Measurements from ENCODE around the gene IFI30. TPM values are rescaled to one million over a fixed set of nuclear protein-coding genes. Genes with fewer than 3 reads are reported as not detected.

Gene IFI30
- total RNA-seq, 1 experiment from 2014 or later: 35.8 TPM

- Histone ChIP-seq H3K9me3 (ENCODE audit: insufficient read depth, low read depth) (no peaks in the 10 kb centered on the region), H3K4me3 (peak overlapping the region; percentile 73), H3K27me3 (ENCODE audit: insufficient read depth, low read depth) (no peaks in the 10 kb centered on the region), H2AFZ (peak overlapping the region; percentile 92), H3K9me2 (ENCODE audit: insufficient read depth) (no peaks in the 10 kb centered on the region), H4K20me1 (ENCODE audit: insufficient read depth) (no peaks in the 10 kb centered on the region), H3K27ac (peak overlapping the region; percentile 46), H3F3A (ENCODE audit: insufficient read depth, low read depth) (peaks cover 10% of the 10 kb centered on the region; the same call in 1 of the 2 replicates), H3K79me2 (ENCODE audit: low read depth) (no peaks in the 10 kb centered on the region), H3K4me1 (replicated peaks; ENCODE audit: insufficient read depth) (peaks cover 13% of the 10 kb centered on the region), H3K4me2 (peak overlapping the region; percentile 83), H3K36me3 (ENCODE audit: low read depth) (no peaks in the 10 kb centered on the region)
- ChIA-PET POLR2A (ENCODE audit: unreplicated experiment) (interaction anchor here (0.6 to 1.0 kb wide), 4 partner anchors 20 to 75 kb away, joined by 3 to 5 read pairs (median 4); no protein-coding TSS in a partner anchor), CTCF (interaction anchor here (0.5 to 1.1 kb wide), 7 partner anchors 22 to 215 kb away, joined by 3 to 21 read pairs (median 5); partner anchors contain the start of gene SSBP4)
- BruUV-seq (replicated peaks): TSS peak; percentile 66
- DNase-seq: peak in 1 of 2 experiments; percentile 73
- TF ChIP-seq CTCF (conservative IDR thresholded peaks at IDR 0.05): no peak
- no peak for TF ChIP-seq EZH2 (IDR thresholded peaks at IDR 0.05; ENCODE audit: low read depth)
- intact Hi-C loops (cut with micrococcal nuclease; ENCODE audit: unreplicated experiment): loop anchor here (1.0 kb wide), 2 partner anchors 12 to 124 kb away; no protein-coding TSS in a partner anchor
These were observed 31.0 kb downstream of the IFI30 start for GRCh38 chr19:18204394-18205199.

- Histone ChIP-seq H3K79me2 (ENCODE audit: low read depth) (no peaks in the 10 kb centered on the region), H4K20me1 (ENCODE audit: insufficient read depth) (no peaks in the 10 kb centered on the region), H3K4me1 (replicated peaks; ENCODE audit: insufficient read depth) (peaks cover 13% of the 10 kb centered on the region), H3K4me2 (peak overlapping the region; percentile 83), H3K4me3 (peak overlapping the region; percentile 73), H3K27ac (peak overlapping the region; percentile 46), H3K9me2 (ENCODE audit: insufficient read depth) (no peaks in the 10 kb centered on the region), H3K9me3 (ENCODE audit: insufficient read depth, low read depth) (no peaks in the 10 kb centered on the region), H3K27me3 (ENCODE audit: insufficient read depth, low read depth) (no peaks in the 10 kb centered on the region), H3F3A (ENCODE audit: insufficient read depth, low read depth) (peaks cover 17% of the 10 kb centered on the region; the same call in 1 of the 2 replicates), H2AFZ (peak overlapping the region; percentile 92), H3K36me3 (ENCODE audit: low read depth) (no peaks in the 10 kb centered on the region)
- DNase-seq: peak; percentile 50 to 54
- ChIA-PET POLR2A (ENCODE audit: unreplicated experiment) (interaction anchor here (0.6 kb wide), 1 partner anchor 74 kb away, joined by 5 read pairs; no protein-coding TSS in a partner anchor), CTCF (interaction anchor here (0.5 to 1.1 kb wide), 4 partner anchors 23 to 273 kb away, joined by 3 to 7 read pairs (median 4); partner anchors contain the start of gene CCDC124)
- no peak for TF ChIP-seq CTCF (conservative IDR thresholded peaks at IDR 0.05)
- TF ChIP-seq EZH2 (IDR thresholded peaks at IDR 0.05; ENCODE audit: low read depth): no peak
- no TSS peak for BruUV-seq (replicated peaks)
- intact Hi-C loops (cut with micrococcal nuclease; ENCODE audit: unreplicated experiment): no loop called here
These were observed 31.7 kb downstream of the IFI30 start for GRCh38 chr19:18205200-18205892.

- no peaks in the 10 kb centered on the region for H3K79me2 ChIP-seq (ENCODE audit: low read depth)
- ChIA-PET CTCF (no interaction called here), POLR2A (ENCODE audit: unreplicated experiment) (no interaction called here)
- H3K9me2 ChIP-seq (ENCODE audit: insufficient read depth): no peaks in the 10 kb centered on the region
- BruUV-seq (replicated peaks): no TSS peak
- DNase-seq: no peak
- peaks cover 24% of the 10 kb centered on the region; the same call in 1 of the 2 replicates for H3F3A ChIP-seq (ENCODE audit: insufficient read depth, low read depth)
- no peak overlapping the region for H3K4me3 ChIP-seq
- H2AFZ ChIP-seq: no peak overlapping the region
- no peaks in the 10 kb centered on the region for H4K20me1 ChIP-seq (ENCODE audit: insufficient read depth)
- H3K4me2 ChIP-seq: peak overlapping the region; percentile 83; the same call in 1 of the 2 replicates
- H3K4me1 ChIP-seq (replicated peaks; ENCODE audit: insufficient read depth): peaks cover 13% of the 10 kb centered on the region
- intact Hi-C loops (cut with micrococcal nuclease; ENCODE audit: unreplicated experiment): no loop called here
- H3K27ac ChIP-seq: no peak overlapping the region
- H3K27me3 ChIP-seq (ENCODE audit: insufficient read depth, low read depth): no peaks in the 10 kb centered on the region
- no peak for TF ChIP-seq EZH2 (IDR thresholded peaks at IDR 0.05; ENCODE audit: low read depth)
- no peak for TF ChIP-seq CTCF (conservative IDR thresholded peaks at IDR 0.05)
- no peaks in the 10 kb centered on the region for H3K36me3 ChIP-seq (ENCODE audit: low read depth)
- no peaks in the 10 kb centered on the region for H3K9me3 ChIP-seq (ENCODE audit: insufficient read depth, low read depth)
These were observed 32.4 kb downstream of the IFI30 start for GRCh38 chr19:18206018-18206417.
